K562 (cell line): ENCODE measurements around the gene PUS7. TPM values are rescaled to one million over a fixed set of nuclear protein-coding genes. Genes with fewer than 3 reads are reported as not detected.
A peak's percentile ranks its signal among the peaks of the same experiment; 100 is the strongest.

Experiments
- CHD1 ChIP-seq: fragments of 200-600 bp; sonication (generic); IDR thresholded peaks from one replicate; pipeline ENCODE4 v1.6.1; 2012; ENCODE audit warnings: mild to moderate bottlenecking, moderate library complexity, low read length, inconsistent platforms
- CREB3L1 ChIP-seq: fragments of 450-650 bp; IDR thresholded peaks from 2 replicates; pipeline ENCODE4 v1.6.1; 2014; ENCODE audit warnings: low read depth, mild to moderate bottlenecking, moderate library complexity, borderline replicate concordance
- HDAC8 ChIP-seq: fragments of 450-650 bp; IDR thresholded peaks from 2 replicates; pipeline ENCODE4 v1.6.1; 2016; ENCODE audit warnings: mild to moderate bottlenecking, missing genetic modification characterization, moderate library complexity, missing compliant biosample characterization
- MXI1 ChIP-seq: IDR thresholded peaks from 2 replicates; pipeline ENCODE4 v1.6.1; 2011; ENCODE audit warnings: low read depth, mild to moderate bottlenecking, improper control_type of control experiment, low read length
- NFRKB ChIP-seq: fragments of 450-650 bp; IDR thresholded peaks from 2 replicates; pipeline ENCODE4 v1.6.1; 2016; ENCODE audit warnings: low read depth
- SPI1 ChIP-seq: IDR thresholded peaks from 2 replicates; pipeline ENCODE4 v1.6.1; 2011; ENCODE audit warnings: low read depth, low read length, control low read depth, borderline replicate concordance
- TCF7L2 ChIP-seq: fragments of 150-350 bp; IDR thresholded peaks from 2 replicates; pipeline ENCODE4 v1.6.1; 2016; ENCODE audit warnings: low read depth, mild to moderate bottlenecking, low read length, moderate library complexity
- TEAD1 ChIP-seq, 2 experiments: fragments of 450-650 bp in 1 of 2; sonication (generic) in 1 of 2; formaldehyde crosslinking; IDR thresholded peaks; 2 replicates each; pipeline versions ENCODE4 v1.4.0 to v1.8.0; 2020 to 2022; ENCODE audit warnings: mild to moderate bottlenecking in 2 of 2, missing genetic modification reagents in 1 of 2
- ZNF197 ChIP-seq: fragments of 200-800 bp; sonication (Bioruptor generic); IDR thresholded peaks from 2 replicates; pipeline ENCODE4 v1.6.1; 2016; ENCODE audit warnings: low read depth, missing genetic modification characterization, missing compliant biosample characterization
- ZNF239 ChIP-seq: fragments of 250-450 bp; sonication (Bioruptor Pico); IDR thresholded peaks from 2 replicates; pipeline ENCODE4 v1.4.0; 2020; ENCODE audit warnings: mild to moderate bottlenecking
- polyA plus RNA-seq, 8 experiments: library from polyadenylated mRNA; depleted of rRNA in 4 of 8; stranded (reverse) in 5 of 8; unstranded in 3 of 8; fragments of >200 nt; fragmentation: Nextera tagmentation in 2 of 8; fragmentation: Illumina TruSeq in 1 of 8; extraction: Ambion mirVana in 2 of 8; extraction: Trizol in 1 of 8; gene quantifications; 2 replicates each; pipeline versions ENCODE4 v1.2.1 to v1.2.3, GENCODE V29; 2011 to 2014; ENCODE audit warnings: inconsistent platforms in 1 of 8, missing spikeins in 1 of 8
- total RNA-seq, 7 experiments: library from RNA; depleted of rRNA in 6 of 7; stranded (reverse); fragments of >200 nt in 6 of 7; fragmentation: Illumina TruSeq in 2 of 7; extraction: Trizol in 2 of 7; gene quantifications; 2 replicates each; pipeline versions ENCODE4 v1.2.1 to v1.2.3, GENCODE V29; 2011 to 2021; ENCODE audit warnings: low replicate concordance in 1 of 7
- TF ChIP-seq, protein P1 (sequence below), 2 experiments: fragments of 450-650 bp; formaldehyde crosslinking in 1 of 2; IDR thresholded peaks; 2 replicates each; pipeline versions ENCODE4 v1.4.0 to v1.6.1; 2014 to 2020; ENCODE audit warnings: mild to moderate bottlenecking in 2 of 2, borderline replicate concordance in 1 of 2, low read depth in 1 of 2
- TF ChIP-seq, protein P2 (sequence below): fragments of 250-450 bp; sonication (Bioruptor Pico); IDR thresholded peaks from 2 replicates; pipeline ENCODE4 v1.5.0; 2020; ENCODE audit warnings: mild to moderate bottlenecking
- TF ChIP-seq, protein P3 (sequence below): sonication (generic); formaldehyde crosslinking; IDR thresholded peaks from 2 replicates; pipeline ENCODE4 v1.4.0; 2020; ENCODE audit warnings: mild to moderate bottlenecking, missing genetic modification reagents

Gene PUS7
- total and polyA plus RNA-seq, 9 of the 15 experiments (the other 6 are each of a cell fraction or from before 2014, with no cell fraction given), result 15.1 to 95.6 (median 63.2) TPM

DNA sequence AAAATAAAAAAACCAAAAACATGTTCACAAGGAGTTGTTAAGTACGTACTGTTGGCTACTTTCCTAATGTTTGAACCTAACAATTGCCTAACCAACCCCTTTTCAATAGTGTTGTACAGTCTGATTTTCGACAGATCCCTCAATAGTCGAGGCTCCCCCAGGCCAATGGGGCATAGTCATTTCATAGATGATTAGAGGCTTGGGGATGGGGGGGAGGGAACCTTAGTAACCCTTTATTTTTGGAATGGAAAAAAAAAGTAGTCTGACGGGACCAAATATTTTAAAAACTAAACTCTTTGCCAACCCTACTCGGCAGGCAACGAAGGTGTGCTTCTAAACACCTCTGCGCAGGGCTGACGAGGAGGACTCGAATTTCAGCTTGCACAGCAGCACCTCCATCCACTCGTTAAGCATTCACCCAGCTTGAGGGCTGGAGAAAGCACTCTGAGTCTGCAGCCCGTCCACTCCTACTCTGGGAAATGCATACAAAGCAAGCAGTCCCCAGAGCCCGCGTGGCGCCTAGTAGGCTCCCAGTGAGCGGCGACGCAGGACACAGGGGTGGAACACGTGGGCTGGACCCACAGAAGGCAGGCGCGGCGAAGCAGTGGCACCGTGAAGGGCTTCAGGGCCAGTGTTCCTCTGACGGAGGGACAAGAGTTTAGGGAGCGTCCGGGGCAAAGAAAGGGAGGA lies 899 bp downstream of the PUS7 start (continued):
- TF ChIP-seq, protein P1, sequence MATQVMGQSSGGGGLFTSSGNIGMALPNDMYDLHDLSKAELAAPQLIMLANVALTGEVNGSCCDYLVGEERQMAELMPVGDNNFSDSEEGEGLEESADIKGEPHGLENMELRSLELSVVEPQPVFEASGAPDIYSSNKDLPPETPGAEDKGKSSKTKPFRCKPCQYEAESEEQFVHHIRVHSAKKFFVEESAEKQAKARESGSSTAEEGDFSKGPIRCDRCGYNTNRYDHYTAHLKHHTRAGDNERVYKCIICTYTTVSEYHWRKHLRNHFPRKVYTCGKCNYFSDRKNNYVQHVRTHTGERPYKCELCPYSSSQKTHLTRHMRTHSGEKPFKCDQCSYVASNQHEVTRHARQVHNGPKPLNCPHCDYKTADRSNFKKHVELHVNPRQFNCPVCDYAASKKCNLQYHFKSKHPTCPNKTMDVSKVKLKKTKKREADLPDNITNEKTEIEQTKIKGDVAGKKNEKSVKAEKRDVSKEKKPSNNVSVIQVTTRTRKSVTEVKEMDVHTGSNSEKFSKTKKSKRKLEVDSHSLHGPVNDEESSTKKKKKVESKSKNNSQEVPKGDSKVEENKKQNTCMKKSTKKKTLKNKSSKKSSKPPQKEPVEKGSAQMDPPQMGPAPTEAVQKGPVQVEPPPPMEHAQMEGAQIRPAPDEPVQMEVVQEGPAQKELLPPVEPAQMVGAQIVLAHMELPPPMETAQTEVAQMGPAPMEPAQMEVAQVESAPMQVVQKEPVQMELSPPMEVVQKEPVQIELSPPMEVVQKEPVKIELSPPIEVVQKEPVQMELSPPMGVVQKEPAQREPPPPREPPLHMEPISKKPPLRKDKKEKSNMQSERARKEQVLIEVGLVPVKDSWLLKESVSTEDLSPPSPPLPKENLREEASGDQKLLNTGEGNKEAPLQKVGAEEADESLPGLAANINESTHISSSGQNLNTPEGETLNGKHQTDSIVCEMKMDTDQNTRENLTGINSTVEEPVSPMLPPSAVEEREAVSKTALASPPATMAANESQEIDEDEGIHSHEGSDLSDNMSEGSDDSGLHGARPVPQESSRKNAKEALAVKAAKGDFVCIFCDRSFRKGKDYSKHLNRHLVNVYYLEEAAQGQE (IDR thresholded peaks at IDR 0.05; ENCODE audit: borderline replicate concordance), result no peak; the same call in 1 of the 2 replicates
- TF ChIP-seq, protein P1 (CRISPR knock-in tag; IDR thresholded peaks at IDR 0.05; ENCODE audit: low read depth), result peak; percentile 12; the same call in 1 of the 2 replicates
- TF ChIP-seq MXI1 (peak; percentile 56; the same call in 1 of the 2 replicates), SPI1 (no peak), NFRKB (0 out of 2 replicates have a peak, but pooled peaks have one; percentile 50), TEAD1 (CRISPR knock-in tag; IDR thresholded peaks at IDR 0.05) (0 out of 4 replicates have a peak, but pooled peaks of 1 of the 2 experiments have one; percentile 20), TCF7L2 (no peak), ZNF239 (CRISPR knock-in tag) (no peak), HDAC8 (no peak), ZNF197 (no peak), CREB3L1 (peak; percentile 60), CHD1 (peak; percentile 5)
- TF ChIP-seq, protein P2, sequence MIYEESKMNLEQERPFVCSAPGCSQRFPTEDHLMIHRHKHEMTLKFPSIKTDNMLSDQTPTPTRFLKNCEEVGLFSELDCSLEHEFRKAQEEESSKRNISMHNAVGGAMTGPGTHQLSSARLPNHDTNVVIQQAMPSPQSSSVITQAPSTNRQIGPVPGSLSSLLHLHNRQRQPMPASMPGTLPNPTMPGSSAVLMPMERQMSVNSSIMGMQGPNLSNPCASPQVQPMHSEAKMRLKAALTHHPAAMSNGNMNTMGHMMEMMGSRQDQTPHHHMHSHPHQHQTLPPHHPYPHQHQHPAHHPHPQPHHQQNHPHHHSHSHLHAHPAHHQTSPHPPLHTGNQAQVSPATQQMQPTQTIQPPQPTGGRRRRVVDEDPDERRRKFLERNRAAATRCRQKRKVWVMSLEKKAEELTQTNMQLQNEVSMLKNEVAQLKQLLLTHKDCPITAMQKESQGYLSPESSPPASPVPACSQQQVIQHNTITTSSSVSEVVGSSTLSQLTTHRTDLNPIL, result no peak
- TF ChIP-seq, protein P3, sequence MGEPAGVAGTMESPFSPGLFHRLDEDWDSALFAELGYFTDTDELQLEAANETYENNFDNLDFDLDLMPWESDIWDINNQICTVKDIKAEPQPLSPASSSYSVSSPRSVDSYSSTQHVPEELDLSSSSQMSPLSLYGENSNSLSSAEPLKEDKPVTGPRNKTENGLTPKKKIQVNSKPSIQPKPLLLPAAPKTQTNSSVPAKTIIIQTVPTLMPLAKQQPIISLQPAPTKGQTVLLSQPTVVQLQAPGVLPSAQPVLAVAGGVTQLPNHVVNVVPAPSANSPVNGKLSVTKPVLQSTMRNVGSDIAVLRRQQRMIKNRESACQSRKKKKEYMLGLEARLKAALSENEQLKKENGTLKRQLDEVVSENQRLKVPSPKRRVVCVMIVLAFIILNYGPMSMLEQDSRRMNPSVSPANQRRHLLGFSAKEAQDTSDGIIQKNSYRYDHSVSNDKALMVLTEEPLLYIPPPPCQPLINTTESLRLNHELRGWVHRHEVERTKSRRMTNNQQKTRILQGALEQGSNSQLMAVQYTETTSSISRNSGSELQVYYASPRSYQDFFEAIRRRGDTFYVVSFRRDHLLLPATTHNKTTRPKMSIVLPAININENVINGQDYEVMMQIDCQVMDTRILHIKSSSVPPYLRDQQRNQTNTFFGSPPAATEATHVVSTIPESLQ (CRISPR knock-in tag), result peak; percentile 52; the same call in 1 of the 2 replicates
